Measurements from ENCODE around the gene CLINT1.

The CLINT1 gene

GRCh38 chr5:157735991-157736390 lies 123.0 kb downstream of the CLINT1 start:
- no peak for TF ChIP-seq CTCF (IDR thresholded peaks at IDR 0.05)
- H3K27ac ChIP-seq, result no peak overlapping the region
- DNase-seq (ENCODE audit: low spot score), result no peak
- H3K4me3 ChIP-seq, result no peak overlapping the region

All from coronary artery (tissue), 2 donors.